Umbilical cord (tissue), 2 donors: ENCODE data around the gene SLC17A9. TPM values are rescaled to one million over a fixed set of nuclear protein-coding genes. Genes with fewer than 3 reads are reported as not detected.
"Not testable (repeated sequence)": the region's sequence is repeated elsewhere in the genome, so short reads cannot be mapped to it uniquely, and the experiment has no call there.

Experiments
- DNase-seq: peaks from one replicate; pipeline ENCODE4 v3.0.0-alpha.2; 2015; ENCODE audit warnings: low spot score
- total RNA-seq: library from RNA; depleted of rRNA; stranded (reverse); fragments of >200 nt; gene quantifications from one replicate; pipeline ENCODE4 v1.2.3, GENCODE V29; 2014; ENCODE audit warnings: low replicate concordance; ENCODE audit not compliant: insufficient read depth

SLC17A9 gene
- total RNA-seq, 1 donor from 2014 or later = 11.1 TPM

- no peak for DNase-seq
Measured at GRCh38 chr20:62956387-62957135, 4.1 kb downstream of the SLC17A9 start.

- no peak for DNase-seq
Measured at GRCh38 chr20:62957136-62958117, 4.9 kb downstream of the SLC17A9 start.

GRCh38 chr20:62958388-62959100 lies 6.0 kb downstream of the SLC17A9 start:
- no peak for DNase-seq

GRCh38 chr20:62959101-62959971 lies 6.8 kb downstream of the SLC17A9 start:
- DNase-seq = no peak

- DNase-seq = no peak
Measured at GRCh38 chr20:62959998-62960436, 7.5 kb downstream of the SLC17A9 start.

GRCh38 chr20:62960446-62961309 lies 8.2 kb downstream of the SLC17A9 start:
- not testable (repeated sequence) for DNase-seq

GRCh38 chr20:62961310-62961783 lies 8.8 kb downstream of the SLC17A9 start:
- DNase-seq = peak; percentile 61

GRCh38 chr20:62961799-62962198 lies 9.3 kb downstream of the SLC17A9 start:
- no peak for DNase-seq

GRCh38 chr20:62962221-62962879 lies 9.8 kb downstream of the SLC17A9 start:
- no peak for DNase-seq

GRCh38 chr20:62962891-62963613 lies 10.5 kb downstream of the SLC17A9 start:
- no peak for DNase-seq

- no peak for DNase-seq
Measured at GRCh38 chr20:62963614-62964397, 11.3 kb downstream of the SLC17A9 start.

- no peak for DNase-seq
Measured at GRCh38 chr20:62964700-62965099, 12.2 kb downstream of the SLC17A9 start.

GRCh38 chr20:62965363-62965771 lies 12.9 kb downstream of the SLC17A9 start:
- no peak for DNase-seq

GRCh38 chr20:62966212-62967148 lies 14.0 kb downstream of the SLC17A9 start:
- no peak for DNase-seq

- DNase-seq = no peak
Measured at GRCh38 chr20:62967149-62967501, 14.6 kb downstream of the SLC17A9 start.

GRCh38 chr20:62967628-62968351 lies 15.3 kb downstream of the SLC17A9 start:
- DNase-seq = no peak
